H9 (cell line): Measurements from ENCODE around the gene SYNE4. TPM values are rescaled to one million over a fixed set of nuclear protein-coding genes. Genes with fewer than 3 reads are reported as not detected.

Source experiments
- DNase-seq: peaks from one replicate; pipeline ENCODE4 v3.0.0-alpha.2; 2017
- H2AFZ ChIP-seq: one replicate; pipeline ENCODE4 v1.6.1; 2013; ENCODE audit warnings: mild to moderate bottlenecking, low read length, control low read depth, moderate library complexity
- H2AK5ac ChIP-seq: 2 replicates; pipeline ENCODE4 v1.6.1; 2013; ENCODE audit warnings: low read length, control low read depth, mixed read lengths; ENCODE audit not compliant: insufficient read length
- H2BK120ac ChIP-seq: one replicate; pipeline ENCODE4 v1.6.1; 2013; ENCODE audit warnings: low read depth, mild to moderate bottlenecking, low read length, control low read depth, inconsistent platforms; ENCODE audit not compliant: poor library complexity, severe bottlenecking
- H2BK12ac ChIP-seq: 2 replicates; pipeline ENCODE4 v1.6.1; 2013; ENCODE audit warnings: low read length, control low read depth, mixed read lengths, low read depth; ENCODE audit not compliant: insufficient read length
- H2BK15ac ChIP-seq: 2 replicates; pipeline ENCODE4 v1.6.1; 2013; ENCODE audit warnings: low read depth, low read length, control low read depth
- H2BK20ac ChIP-seq: one replicate; pipeline ENCODE4 v1.6.1; 2013; ENCODE audit warnings: low read depth, mild to moderate bottlenecking, low read length, control low read depth, inconsistent platforms; ENCODE audit not compliant: poor library complexity, severe bottlenecking
- H2BK5ac ChIP-seq: 2 replicates; pipeline ENCODE4 v1.6.1; 2013; ENCODE audit warnings: low read length, control low read depth, mixed read lengths; ENCODE audit not compliant: insufficient read length
- H3K14ac ChIP-seq: 2 replicates; pipeline ENCODE4 v1.6.1; 2013; ENCODE audit warnings: low read length, control low read depth; ENCODE audit not compliant: insufficient read depth
- H3K18ac ChIP-seq: 2 replicates; pipeline ENCODE4 v1.6.1; 2013; ENCODE audit warnings: low read depth, mild to moderate bottlenecking, mixed read lengths, low read length, control low read depth; ENCODE audit not compliant: insufficient read length
- H3K23ac ChIP-seq: 2 replicates; pipeline ENCODE4 v1.6.1; 2013; ENCODE audit warnings: low read length, control low read depth, mixed read lengths, low read depth; ENCODE audit not compliant: insufficient read length
- H3K23me2 ChIP-seq: 2 replicates; pipeline ENCODE4 v1.6.1; 2013; ENCODE audit warnings: low read depth, mild to moderate bottlenecking, mixed read lengths, low read length, control low read depth; ENCODE audit not compliant: insufficient read length, poor library complexity, severe bottlenecking
- H3K27ac ChIP-seq: 2 replicates; pipeline ENCODE4 v1.5.1; 2013; ENCODE audit warnings: low read length, control low read depth, mixed read lengths, low read depth; ENCODE audit not compliant: insufficient read length
- H3K27me3 ChIP-seq: 2 replicates; pipeline ENCODE4 v1.6.1; 2013; ENCODE audit warnings: low read length, control low read depth, inconsistent platforms; ENCODE audit not compliant: insufficient read depth
- H3K4ac ChIP-seq: 2 replicates; pipeline ENCODE4 v1.6.1; 2013; ENCODE audit warnings: low read depth, mild to moderate bottlenecking, control low read depth, inconsistent platforms, low read length, moderate library complexity
- H3K4me1 ChIP-seq: 2 replicates; pipeline ENCODE4 v1.6.1; 2013; ENCODE audit warnings: low read length, control low read depth, inconsistent platforms; ENCODE audit not compliant: insufficient read depth
- H3K4me2 ChIP-seq: 2 replicates; pipeline ENCODE4 v1.6.1; 2013; ENCODE audit warnings: low read length, control low read depth, mixed read lengths; ENCODE audit not compliant: insufficient read length, insufficient read depth
- H3K56ac ChIP-seq: 2 replicates; pipeline ENCODE4 v1.6.1; 2013; ENCODE audit warnings: low read depth, mild to moderate bottlenecking, mixed read lengths, low read length, control low read depth; ENCODE audit not compliant: insufficient read length
- H3K79me1 ChIP-seq: 2 replicates; pipeline ENCODE4 v1.6.1; 2013; ENCODE audit warnings: low read depth, mild to moderate bottlenecking, moderate library complexity, low read length, control low read depth, inconsistent platforms; ENCODE audit not compliant: insufficient read depth, poor library complexity, severe bottlenecking
- H3K79me2 ChIP-seq: 2 replicates; pipeline ENCODE4 v1.6.1; 2013; ENCODE audit warnings: low read length, control low read depth, inconsistent platforms; ENCODE audit not compliant: insufficient read depth
- H3K9ac ChIP-seq: 2 replicates; pipeline ENCODE4 v1.6.1; 2013; ENCODE audit warnings: low read length, control low read depth, mixed read lengths; ENCODE audit not compliant: insufficient read length; ENCODE audit errors: extremely low read depth
- H3K9me3 ChIP-seq: one replicate; pipeline ENCODE4 v1.6.1; 2013; ENCODE audit warnings: low read depth, low read length, inconsistent platforms; ENCODE audit not compliant: control insufficient read depth
- H3T11ph ChIP-seq: one replicate; pipeline ENCODE4 v1.6.1; 2013; ENCODE audit warnings: mild to moderate bottlenecking, low read length, control low read depth, inconsistent platforms
- H4K20me1 ChIP-seq: one replicate; pipeline ENCODE4 v1.6.1; 2013; ENCODE audit not compliant: control insufficient read depth, insufficient read length, insufficient read depth
- H4K5ac ChIP-seq: 2 replicates; pipeline ENCODE4 v1.6.1; 2013; ENCODE audit warnings: low read depth, mild to moderate bottlenecking, mixed read lengths, low read length, control low read depth; ENCODE audit not compliant: insufficient read length
- H4K8ac ChIP-seq: replicated peaks from 2 replicates; pipeline ENCODE4 v1.6.1; 2013; ENCODE audit warnings: low read length, control low read depth, mixed read lengths, low read depth; ENCODE audit not compliant: insufficient read length
- H4K91ac ChIP-seq: 2 replicates; pipeline ENCODE4 v1.6.1; 2013; ENCODE audit warnings: low read depth, mild to moderate bottlenecking, moderate library complexity, mixed read lengths, low read length, control low read depth; ENCODE audit not compliant: insufficient read length
- H3K27ac Mint-ChIP-seq, 3 experiments: 2 replicates in 2 of 3; 3 replicates in 1 of 3; pipeline ENCODE4 v1.8.0; 2020 to 2021; ENCODE audit warnings: mixed read lengths in 3 of 3, mild to moderate bottlenecking in 1 of 3, moderate library complexity in 1 of 3
- H3K27me3 Mint-ChIP-seq: 2 replicates; pipeline ENCODE4 v1.8.0; 2021; ENCODE audit warnings: low read depth, mild to moderate bottlenecking, moderate library complexity, mixed read lengths
- H3K36me3 Mint-ChIP-seq, 3 experiments: 2 replicates in 2 of 3; 3 replicates in 1 of 3; pipeline ENCODE4 v1.8.0; 2020 to 2021; ENCODE audit warnings: low read depth in 3 of 3, mixed read lengths in 3 of 3; ENCODE audit not compliant: insufficient read depth in 1 of 3
- H3K4me1 Mint-ChIP-seq, 2 experiments: 2 replicates each; pipeline ENCODE4 v1.8.0; 2020; ENCODE audit warnings: mixed read lengths in 2 of 2
- H3K4me3 Mint-ChIP-seq, 2 experiments: 2 replicates in 1 of 2; 3 replicates in 1 of 2; pipeline ENCODE4 v1.8.0; 2020 to 2021; ENCODE audit warnings: mild to moderate bottlenecking in 2 of 2, mixed read lengths in 2 of 2, moderate library complexity in 1 of 2
- H3K9me3 Mint-ChIP-seq, 2 experiments: 2 replicates in 1 of 2; 3 replicates in 1 of 2; pipeline ENCODE4 v1.8.0; 2020; ENCODE audit warnings: mild to moderate bottlenecking in 2 of 2, mixed read lengths in 2 of 2, moderate library complexity in 1 of 2
- WGBS: extraction: QIAGEN DNeasy Blood & Tissue Kit; methylation state at CpG from one replicate; pipeline ENCODE4 v1.1.7; 2013; ENCODE audit warnings: missing lambda C conversion rate, low lambda C conversion rate, mixed read lengths; ENCODE audit not compliant: insufficient read length; ENCODE audit errors: extremely low coverage; 5-methylcytosine and 5-hydroxymethylcytosine counted together
- total RNA-seq: library from RNA; stranded (reverse); gene quantifications from 2 replicates; pipeline ENCODE4 v1.2.1, GENCODE V29; 2021
- TF ChIP-seq, protein P1 (sequence below): fragments of 200-600 bp; sonication (generic); conservative IDR thresholded peaks from 3 replicates; pipeline ENCODE4 v1.8.0; 2021; ENCODE audit warnings: antibody characterized with exemption, mild to moderate bottlenecking

Gene SYNE4
- total RNA-seq, 1 experiment from 2014 or later = 19.2 TPM

DNA sequence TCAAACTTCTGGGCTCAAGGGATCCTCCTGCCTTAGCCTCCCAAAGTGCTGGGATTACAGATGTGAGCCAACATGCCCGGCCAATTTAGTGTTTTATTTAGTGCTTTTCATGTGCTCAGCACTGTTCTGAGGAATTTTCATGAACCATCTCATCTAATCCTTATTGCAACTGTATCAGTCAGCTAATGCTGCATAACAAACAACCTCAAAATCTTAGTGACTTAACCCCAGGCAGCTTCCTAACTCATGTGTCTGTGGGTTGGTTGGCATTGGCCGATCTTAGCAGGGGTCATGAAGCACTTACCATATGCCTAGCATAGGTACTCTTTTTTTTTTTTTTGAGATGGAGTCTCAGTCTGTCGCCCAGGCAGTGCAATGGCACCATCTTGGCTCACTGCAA, 19.8 kb downstream of the SYNE4 start:
- no peaks in the 10 kb centered on the region for H4K20me1 ChIP-seq
- Mint-ChIP-seq H3K36me3 (no peaks in the 10 kb centered on the region; a peak in 1 of 7 replicates), H3K4me1 (peaks cover 4 to 9% of the 10 kb centered on the region in 2 experiments), H3K4me3 (no peak overlapping the region), H3K9me3 (no peaks in the 10 kb centered on the region; a peak in 2 of 5 replicates), H3K27me3 (peaks cover 60% of the 10 kb centered on the region), H3K27ac (no peak overlapping the region)
- H2AK5ac ChIP-seq = no peak overlapping the region
- no peaks in the 10 kb centered on the region for H3K9me3 ChIP-seq
- no peak overlapping the region for H4K8ac ChIP-seq
- TF ChIP-seq, protein P1, sequence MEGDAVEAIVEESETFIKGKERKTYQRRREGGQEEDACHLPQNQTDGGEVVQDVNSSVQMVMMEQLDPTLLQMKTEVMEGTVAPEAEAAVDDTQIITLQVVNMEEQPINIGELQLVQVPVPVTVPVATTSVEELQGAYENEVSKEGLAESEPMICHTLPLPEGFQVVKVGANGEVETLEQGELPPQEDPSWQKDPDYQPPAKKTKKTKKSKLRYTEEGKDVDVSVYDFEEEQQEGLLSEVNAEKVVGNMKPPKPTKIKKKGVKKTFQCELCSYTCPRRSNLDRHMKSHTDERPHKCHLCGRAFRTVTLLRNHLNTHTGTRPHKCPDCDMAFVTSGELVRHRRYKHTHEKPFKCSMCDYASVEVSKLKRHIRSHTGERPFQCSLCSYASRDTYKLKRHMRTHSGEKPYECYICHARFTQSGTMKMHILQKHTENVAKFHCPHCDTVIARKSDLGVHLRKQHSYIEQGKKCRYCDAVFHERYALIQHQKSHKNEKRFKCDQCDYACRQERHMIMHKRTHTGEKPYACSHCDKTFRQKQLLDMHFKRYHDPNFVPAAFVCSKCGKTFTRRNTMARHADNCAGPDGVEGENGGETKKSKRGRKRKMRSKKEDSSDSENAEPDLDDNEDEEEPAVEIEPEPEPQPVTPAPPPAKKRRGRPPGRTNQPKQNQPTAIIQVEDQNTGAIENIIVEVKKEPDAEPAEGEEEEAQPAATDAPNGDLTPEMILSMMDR = no peak
- WGBS = no CpG with 5 or more reads among the region's 3 CpGs
- no peak overlapping the region for H3K27ac ChIP-seq
- H3K4me1 ChIP-seq = no peaks in the 10 kb centered on the region
- H3K4ac ChIP-seq = no peak overlapping the region
- H2BK12ac ChIP-seq = no peak overlapping the region
- no peaks in the 10 kb centered on the region; the same call in 1 of the 2 replicates for H3K27me3 ChIP-seq
- DNase-seq = no peak
- no peak overlapping the region for H4K5ac ChIP-seq
- H3T11ph ChIP-seq = no peak overlapping the region
- no peak overlapping the region for H3K18ac ChIP-seq
- H3K4me2 ChIP-seq = no peak overlapping the region
- H3K79me1 ChIP-seq = no peaks in the 10 kb centered on the region
- no peak overlapping the region for H4K91ac ChIP-seq
- H3K23me2 ChIP-seq = no peaks in the 10 kb centered on the region
- H3K23ac ChIP-seq = no peak overlapping the region
- H3K56ac ChIP-seq = no peak overlapping the region
- no peak overlapping the region for H2BK5ac ChIP-seq
- no peak overlapping the region for H2AFZ ChIP-seq
- no peak overlapping the region for H3K14ac ChIP-seq
- H2BK20ac ChIP-seq = no peak overlapping the region
- no peak overlapping the region for H2BK120ac ChIP-seq
- H3K9ac ChIP-seq = no peak overlapping the region
- H2BK15ac ChIP-seq = no peak overlapping the region
- no peaks in the 10 kb centered on the region for H3K79me2 ChIP-seq
